NCI-H82 treated with DMSO at 0.1 percent for 48 hours (cell line): Measurements from ENCODE around the gene ATG9B.
"Not testable (repeated sequence)": the region's sequence is repeated elsewhere in the genome, so short reads cannot be mapped to it uniquely, and the experiment has no call there.

Experiments used
- DNase-seq: peaks from one replicate; lab custom pipeline; 2025; ENCODE audit not compliant: unreplicated experiment; lab: John Stamatoyannopoulos, UW

The ATG9B gene

GRCh38 chr7:151017370-151017952 is 6.8 kb downstream of the ATG9B start:
- DNase-seq: no peak

GRCh38 chr7:151016942-151017341 is 7.4 kb downstream of the ATG9B start:
- DNase-seq: no peak

GRCh38 chr7:151016505-151016904 is 7.8 kb downstream of the ATG9B start:
- no peak for DNase-seq

- no peak for DNase-seq
Observed at GRCh38 chr7:151015967-151016366, 8.3 kb downstream of the ATG9B start.

GRCh38 chr7:151014950-151015349 is 9.3 kb downstream of the ATG9B start:
- DNase-seq: no peak

- DNase-seq: peak; percentile 30
Observed at GRCh38 chr7:151013733-151014497, 10.4 kb downstream of the ATG9B start.

- no peak for DNase-seq
Observed at GRCh38 chr7:151013356-151013732, 10.9 kb downstream of the ATG9B start.

GRCh38 chr7:151012911-151013347 is 11.4 kb downstream of the ATG9B start:
- DNase-seq: peak; percentile 39

- no peak for DNase-seq
Observed at GRCh38 chr7:151012031-151012692, 12.1 kb downstream of the ATG9B start.

- not testable (repeated sequence) for DNase-seq
Observed at GRCh38 chr7:151011616-151012015, 12.7 kb downstream of the ATG9B start.

- DNase-seq: no peak
Observed at GRCh38 chr7:151011097-151011409, 13.2 kb downstream of the ATG9B start.

- no peak for DNase-seq
Observed at GRCh38 chr7:151010307-151011096, 13.8 kb downstream of the ATG9B start.

- DNase-seq: no peak
Observed at GRCh38 chr7:151010037-151010306, 14.3 kb downstream of the ATG9B start.

GRCh38 chr7:151009327-151010036 is 14.8 kb downstream of the ATG9B start:
- DNase-seq: no peak

GRCh38 chr7:151008511-151009323 is 15.6 kb downstream of the ATG9B start:
- DNase-seq: no peak

GRCh38 chr7:151008143-151008510 is 16.2 kb downstream of the ATG9B start:
- DNase-seq: no peak

- no peak for DNase-seq
Observed at GRCh38 chr7:151007469-151007898, 16.8 kb downstream of the ATG9B start.

- DNase-seq: no peak
Observed at GRCh38 chr7:151006590-151007300, 17.5 kb downstream of the ATG9B start.

GRCh38 chr7:151005566-151005965 is 18.7 kb downstream of the ATG9B start:
- DNase-seq: no peak

GRCh38 chr7:151003572-151003971 is 20.7 kb downstream of the ATG9B start:
- DNase-seq: no peak
